DOHH2 (cell line): ENCODE measurements around the gene YEATS2.

Source experiments
- H3F3A ChIP-seq: fragments of 200-600 bp; sonication (generic), shearing (Covaris generic); 2 replicates; pipeline ENCODE4 v1.6.0; 2016; ENCODE audit warnings: antibody characterized with exemption, mild to moderate bottlenecking; ENCODE audit not compliant: control insufficient read depth, insufficient read depth
- H3K27ac ChIP-seq: fragments of 200-600 bp; sonication (generic); 2 replicates; pipeline ENCODE4 v1.5.1; 2014; ENCODE audit warnings: low read depth, mild to moderate bottlenecking, low read length, moderate library complexity
- H3K27me3 ChIP-seq: fragments of 200-600 bp; sonication (generic); 2 replicates; pipeline ENCODE4 v1.6.1; 2014; ENCODE audit warnings: mild to moderate bottlenecking, low read length, mixed read lengths; ENCODE audit not compliant: control insufficient read depth
- H3K36me3 ChIP-seq: fragments of 200-600 bp; sonication (generic); 2 replicates; pipeline ENCODE4 v1.6.1; 2014; ENCODE audit warnings: mild to moderate bottlenecking, low read length, moderate library complexity, mixed read lengths; ENCODE audit not compliant: control insufficient read depth
- H3K4me1 ChIP-seq: fragments of 200-600 bp; sonication (generic); 2 replicates; pipeline ENCODE4 v1.6.1; 2014; ENCODE audit warnings: mild to moderate bottlenecking, low read length, mixed read lengths; ENCODE audit not compliant: control insufficient read depth
- H3K4me2 ChIP-seq: fragments of 200-600 bp; sonication (generic); 2 replicates; pipeline ENCODE4 v1.6.0; 2014; ENCODE audit warnings: mild to moderate bottlenecking, low read length, moderate library complexity
- H3K4me3 ChIP-seq: fragments of 200-600 bp; sonication (generic); 2 replicates; pipeline ENCODE4 v1.5.1; 2014; ENCODE audit warnings: mild to moderate bottlenecking, low read length, mixed read lengths
- H3K79me2 ChIP-seq: fragments of 200-600 bp; sonication (generic); 2 replicates; pipeline ENCODE4 v1.6.1; 2014; ENCODE audit warnings: mild to moderate bottlenecking, low read length, mixed read lengths; ENCODE audit not compliant: control insufficient read depth
- H3K9me2 ChIP-seq: fragments of 200-600 bp; sonication (generic); replicated peaks from 2 replicates; pipeline ENCODE4 v1.6.1; 2014; ENCODE audit warnings: mild to moderate bottlenecking, low read length, mixed read lengths; ENCODE audit not compliant: control insufficient read depth
- H3K9me3 ChIP-seq: fragments of 200-600 bp; sonication (generic); 2 replicates; pipeline ENCODE4 v1.6.1; 2014; ENCODE audit warnings: antibody characterized with exemption, low read length, mixed read lengths; ENCODE audit not compliant: control insufficient read depth, insufficient read depth
- H4K20me1 ChIP-seq: fragments of 200-600 bp; sonication (generic); 2 replicates; pipeline ENCODE4 v1.6.0; 2014; ENCODE audit warnings: low read depth, mild to moderate bottlenecking, antibody characterized with exemption, low read length, moderate library complexity; ENCODE audit not compliant: control insufficient read depth, insufficient read depth
- EZH2phosphoT487 ChIP-seq: fragments of 200-600 bp; sonication (generic); IDR thresholded peaks from 2 replicates; pipeline ENCODE4 v1.6.1; 2017; ENCODE audit warnings: borderline replicate concordance, mild to moderate bottlenecking, antibody characterized with exemption, low read length, moderate library complexity, mixed read lengths
- TF ChIP-seq, protein P1 (sequence below): fragments of 200-600 bp; sonication (generic); IDR thresholded peaks from one replicate; pipeline ENCODE4 v1.5.1; 2014; ENCODE audit warnings: antibody characterized with exemption, mild to moderate bottlenecking, low read depth, low read length; ENCODE audit not compliant: poor library complexity, severe bottlenecking

Gene YEATS2

DNA sequence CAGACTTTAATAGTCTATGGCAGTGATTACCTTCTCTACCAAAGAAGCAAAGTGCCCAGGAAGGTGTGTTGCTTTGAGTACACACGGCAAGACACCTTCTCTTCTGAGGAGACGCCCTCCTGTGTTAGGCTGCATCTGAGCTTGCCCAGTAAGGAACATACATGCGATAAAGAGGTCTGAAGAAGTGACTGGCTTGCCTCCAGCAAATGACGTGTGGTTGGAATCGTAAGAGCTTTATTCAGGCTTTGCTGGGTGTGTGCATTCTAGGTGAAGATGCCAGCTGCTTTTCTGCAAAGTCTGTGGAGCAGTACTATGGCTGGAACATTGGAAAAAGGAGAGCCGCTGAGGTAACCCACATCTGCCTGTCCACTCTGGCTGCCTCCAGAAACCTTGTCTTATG lies 105.4 kb downstream of the YEATS2 start:
- no peak for TF ChIP-seq EZH2phosphoT487
- TF ChIP-seq, protein P1, sequence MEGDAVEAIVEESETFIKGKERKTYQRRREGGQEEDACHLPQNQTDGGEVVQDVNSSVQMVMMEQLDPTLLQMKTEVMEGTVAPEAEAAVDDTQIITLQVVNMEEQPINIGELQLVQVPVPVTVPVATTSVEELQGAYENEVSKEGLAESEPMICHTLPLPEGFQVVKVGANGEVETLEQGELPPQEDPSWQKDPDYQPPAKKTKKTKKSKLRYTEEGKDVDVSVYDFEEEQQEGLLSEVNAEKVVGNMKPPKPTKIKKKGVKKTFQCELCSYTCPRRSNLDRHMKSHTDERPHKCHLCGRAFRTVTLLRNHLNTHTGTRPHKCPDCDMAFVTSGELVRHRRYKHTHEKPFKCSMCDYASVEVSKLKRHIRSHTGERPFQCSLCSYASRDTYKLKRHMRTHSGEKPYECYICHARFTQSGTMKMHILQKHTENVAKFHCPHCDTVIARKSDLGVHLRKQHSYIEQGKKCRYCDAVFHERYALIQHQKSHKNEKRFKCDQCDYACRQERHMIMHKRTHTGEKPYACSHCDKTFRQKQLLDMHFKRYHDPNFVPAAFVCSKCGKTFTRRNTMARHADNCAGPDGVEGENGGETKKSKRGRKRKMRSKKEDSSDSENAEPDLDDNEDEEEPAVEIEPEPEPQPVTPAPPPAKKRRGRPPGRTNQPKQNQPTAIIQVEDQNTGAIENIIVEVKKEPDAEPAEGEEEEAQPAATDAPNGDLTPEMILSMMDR: no peak
- peaks cover 95% of the 10 kb centered on the region for H3K36me3 ChIP-seq
- H3F3A ChIP-seq: no peaks in the 10 kb centered on the region
- no peaks in the 10 kb centered on the region for H3K79me2 ChIP-seq
- no peaks in the 10 kb centered on the region for H3K4me1 ChIP-seq
- H4K20me1 ChIP-seq: no peaks in the 10 kb centered on the region
- no peak overlapping the region for H3K27ac ChIP-seq
- H3K27me3 ChIP-seq: no peaks in the 10 kb centered on the region
- no peaks in the 10 kb centered on the region for H3K9me3 ChIP-seq
- no peaks in the 10 kb centered on the region for H3K9me2 ChIP-seq
- no peak overlapping the region for H3K4me3 ChIP-seq
- H3K4me2 ChIP-seq: no peak overlapping the region

DNA sequence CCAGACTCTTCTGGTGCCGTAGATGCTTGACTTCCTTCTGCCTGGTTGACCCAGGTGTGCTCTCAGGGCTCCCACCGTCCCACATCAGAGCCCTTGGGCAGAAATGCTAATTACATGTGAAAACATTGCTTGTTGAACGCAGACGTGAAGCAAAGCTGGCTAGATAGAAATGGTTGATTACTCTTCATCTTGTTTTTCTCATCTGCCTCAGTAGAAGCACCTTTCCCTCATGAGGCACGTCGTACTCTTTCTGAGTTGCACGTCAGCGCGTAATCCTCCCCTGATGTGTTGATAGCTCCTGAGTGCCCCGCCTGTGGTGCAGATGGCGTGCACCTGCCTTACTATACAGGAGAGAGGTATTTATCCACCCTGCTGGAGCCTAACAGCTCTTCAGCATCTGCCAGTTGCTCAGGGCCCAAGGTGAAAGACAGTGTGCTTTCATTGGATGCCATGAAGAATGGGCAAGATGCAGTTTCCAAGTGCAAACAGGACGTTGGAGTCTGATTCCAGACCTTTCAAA lies 109.7 kb downstream of the YEATS2 start:
- H3K4me3 ChIP-seq: no peak overlapping the region
- no peaks in the 10 kb centered on the region for H3K9me3 ChIP-seq
- H3K27me3 ChIP-seq: no peaks in the 10 kb centered on the region
- no peak overlapping the region for H3K4me2 ChIP-seq
- no peaks in the 10 kb centered on the region for H3K79me2 ChIP-seq
- TF ChIP-seq, protein P1: no peak
- TF ChIP-seq EZH2phosphoT487: no peak
- no peaks in the 10 kb centered on the region for H3K4me1 ChIP-seq
- no peaks in the 10 kb centered on the region for H4K20me1 ChIP-seq
- H3F3A ChIP-seq: no peaks in the 10 kb centered on the region
- no peak overlapping the region for H3K27ac ChIP-seq
- peaks cover 91% of the 10 kb centered on the region for H3K36me3 ChIP-seq
- H3K9me2 ChIP-seq: no peaks in the 10 kb centered on the region

DNA sequence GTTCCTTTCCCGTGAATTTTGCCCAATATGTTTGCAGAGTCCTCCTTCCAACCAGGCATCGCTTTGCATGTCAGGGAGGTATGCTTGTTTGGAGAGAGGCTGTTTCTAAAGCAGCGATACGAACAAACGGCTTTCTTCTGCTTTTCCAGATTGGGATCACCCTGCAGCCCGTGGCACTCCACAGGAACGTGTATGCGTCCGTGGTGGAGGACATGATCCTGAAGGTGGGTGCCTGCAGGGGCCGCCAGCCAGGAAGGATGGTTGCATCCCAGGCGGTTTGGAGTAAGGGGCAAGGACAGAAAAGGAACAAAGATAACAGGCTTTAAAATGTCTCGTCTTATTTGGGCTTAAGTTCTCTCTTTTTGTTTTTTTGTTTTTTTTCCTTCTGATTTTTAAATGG lies 110.3 kb downstream of the YEATS2 start:
- Histone ChIP-seq H3K4me1 (no peaks in the 10 kb centered on the region), H3K4me2 (no peak overlapping the region), H3K4me3 (no peak overlapping the region), H3K36me3 (peaks cover 90% of the 10 kb centered on the region), H3K79me2 (no peaks in the 10 kb centered on the region), H3K9me3 (no peaks in the 10 kb centered on the region), H3K27me3 (no peaks in the 10 kb centered on the region), H3K9me2 (no peaks in the 10 kb centered on the region), H4K20me1 (no peaks in the 10 kb centered on the region), H3K27ac (no peak overlapping the region), H3F3A (no peaks in the 10 kb centered on the region)
- TF ChIP-seq, protein P1: no peak
